ENCODE data around the gene RALB. TPM values are rescaled to one million over a fixed set of nuclear protein-coding genes. Genes with fewer than 3 reads are reported as not detected.
A peak's percentile ranks its signal among the peaks of the same experiment; 100 is the strongest.

The RALB gene
- total RNA-seq, 3 donors from 2014 or later: 36.1 to 59.8 (median 38.5) TPM

GRCh38 chr2:120336749-120337148 is 84.1 kb downstream of the RALB start:
- no peak overlapping the region for H3K4me3 ChIP-seq
- no peaks in the 10 kb centered on the region for H3K36me3 ChIP-seq
- TF ChIP-seq, protein P1, sequence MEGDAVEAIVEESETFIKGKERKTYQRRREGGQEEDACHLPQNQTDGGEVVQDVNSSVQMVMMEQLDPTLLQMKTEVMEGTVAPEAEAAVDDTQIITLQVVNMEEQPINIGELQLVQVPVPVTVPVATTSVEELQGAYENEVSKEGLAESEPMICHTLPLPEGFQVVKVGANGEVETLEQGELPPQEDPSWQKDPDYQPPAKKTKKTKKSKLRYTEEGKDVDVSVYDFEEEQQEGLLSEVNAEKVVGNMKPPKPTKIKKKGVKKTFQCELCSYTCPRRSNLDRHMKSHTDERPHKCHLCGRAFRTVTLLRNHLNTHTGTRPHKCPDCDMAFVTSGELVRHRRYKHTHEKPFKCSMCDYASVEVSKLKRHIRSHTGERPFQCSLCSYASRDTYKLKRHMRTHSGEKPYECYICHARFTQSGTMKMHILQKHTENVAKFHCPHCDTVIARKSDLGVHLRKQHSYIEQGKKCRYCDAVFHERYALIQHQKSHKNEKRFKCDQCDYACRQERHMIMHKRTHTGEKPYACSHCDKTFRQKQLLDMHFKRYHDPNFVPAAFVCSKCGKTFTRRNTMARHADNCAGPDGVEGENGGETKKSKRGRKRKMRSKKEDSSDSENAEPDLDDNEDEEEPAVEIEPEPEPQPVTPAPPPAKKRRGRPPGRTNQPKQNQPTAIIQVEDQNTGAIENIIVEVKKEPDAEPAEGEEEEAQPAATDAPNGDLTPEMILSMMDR (IDR thresholded peaks at IDR 0.05): no peak
- TF ChIP-seq POLR2AphosphoS5 (IDR thresholded peaks at IDR 0.05): no peak
- no peak for TF ChIP-seq POLR2A (IDR thresholded peaks at IDR 0.05)
- no peak for DNase-seq (ENCODE audit: low spot score in 2 of 2)
- no peaks in the 10 kb centered on the region for H3K4me1 ChIP-seq
- H3K27me3 ChIP-seq: peaks cover 0 to 5% of the 10 kb centered on the region in 2 donors
- intact Hi-C loops (cut with DNase I; ENCODE audit: low total_unique reads): no loop called here
- H3K9me3 ChIP-seq: no peaks in the 10 kb centered on the region
- H3K27ac ChIP-seq: no peak overlapping the region

GRCh38 chr2:120338015-120338414 is 85.4 kb downstream of the RALB start:
- intact Hi-C loops (cut with DNase I; ENCODE audit: low total_unique reads): no loop called here
- no peak for DNase-seq (ENCODE audit: low spot score in 2 of 2)
- H3K27me3 ChIP-seq: peaks cover 0 to 5% of the 10 kb centered on the region in 2 donors

GRCh38 chr2:120341977-120342376 is 89.3 kb downstream of the RALB start:
- Histone ChIP-seq H3K9me3 (no peaks in the 10 kb centered on the region), H3K27ac (no peak overlapping the region), H3K4me1 (peaks cover 0 to 8% of the 10 kb centered on the region in 2 donors), H3K36me3 (no peaks in the 10 kb centered on the region), H3K27me3 (peaks cover 0 to 5% of the 10 kb centered on the region in 2 donors), H3K4me3 (no peak overlapping the region)
- TF ChIP-seq, protein P1 (IDR thresholded peaks at IDR 0.05): no peak
- TF ChIP-seq POLR2A (IDR thresholded peaks at IDR 0.05) (no peak), POLR2AphosphoS5 (IDR thresholded peaks at IDR 0.05) (no peak)
- DNase-seq (ENCODE audit: low spot score in 2 of 2): no peak
- intact Hi-C loops (cut with DNase I; ENCODE audit: low total_unique reads): loop anchor here (5.0 to 10.0 kb wide), 2 partner anchors 183 to 330 kb away; no protein-coding TSS in a partner anchor

More at GRCh38 chr2:120338015-120338414, 85.4 kb downstream of the RALB start:
- TF ChIP-seq, protein P1 (IDR thresholded peaks at IDR 0.05): no peak
- no peak for TF ChIP-seq POLR2A (IDR thresholded peaks at IDR 0.05)
- TF ChIP-seq POLR2AphosphoS5 (IDR thresholded peaks at IDR 0.05): no peak
- no peaks in the 10 kb centered on the region for H3K36me3 ChIP-seq
- no peak overlapping the region for H3K4me3 ChIP-seq
- no peaks in the 10 kb centered on the region for H3K4me1 ChIP-seq
- no peak overlapping the region for H3K27ac ChIP-seq
- H3K9me3 ChIP-seq: no peaks in the 10 kb centered on the region

DNA sequence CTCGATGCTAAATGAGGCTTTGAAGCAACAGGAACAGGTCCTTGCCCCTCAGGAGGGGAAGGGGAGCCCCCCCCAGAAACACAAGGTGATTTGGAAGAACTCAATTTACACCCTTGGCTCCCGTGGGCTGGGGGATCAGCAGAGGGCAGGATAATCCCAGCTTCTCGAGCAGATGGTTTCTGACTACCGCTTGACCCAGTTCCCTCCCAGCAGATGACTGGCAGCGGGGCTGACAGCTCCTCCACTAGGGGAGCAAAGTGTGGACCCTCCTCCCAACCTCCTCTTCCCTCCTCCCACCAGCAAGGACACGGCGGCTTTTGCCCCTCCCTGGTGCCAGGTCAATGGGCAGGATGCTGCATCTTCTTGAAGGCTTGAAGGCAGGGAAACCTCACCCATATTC is 89.8 kb downstream of the RALB start:
- H3K36me3 ChIP-seq: no peaks in the 10 kb centered on the region
- no peak overlapping the region for H3K27ac ChIP-seq
- H3K4me1 ChIP-seq: peaks cover 0 to 8% of the 10 kb centered on the region in 2 donors
- no peaks in the 10 kb centered on the region for H3K9me3 ChIP-seq
- TF ChIP-seq, protein P1 (IDR thresholded peaks at IDR 0.05): no peak
- TF ChIP-seq POLR2A (IDR thresholded peaks at IDR 0.05) (no peak), POLR2AphosphoS5 (IDR thresholded peaks at IDR 0.05) (no peak)
- DNase-seq (ENCODE audit: low spot score in 2 of 2): no peak
- H3K27me3 ChIP-seq: peaks cover 0 to 5% of the 10 kb centered on the region in 2 donors
- intact Hi-C loops (cut with DNase I; ENCODE audit: low total_unique reads): loop anchor here (5.0 to 10.0 kb wide), 2 partner anchors 182 to 330 kb away; no protein-coding TSS in a partner anchor
- H3K4me3 ChIP-seq: no peak overlapping the region

GRCh38 chr2:120343100-120343432 is 90.4 kb downstream of the RALB start:
- no peak for DNase-seq (ENCODE audit: low spot score in 2 of 2)
- Histone ChIP-seq H3K27ac (peak overlapping the region; percentile 83 to 95), H3K27me3 (peaks cover 0 to 5% of the 10 kb centered on the region in 2 donors), H3K4me3 (peak overlapping the region in 2 of 3 donors; percentile 75 to 95), H3K9me3 (no peaks in the 10 kb centered on the region), H3K36me3 (no peaks in the 10 kb centered on the region), H3K4me1 (peaks cover 0 to 8% of the 10 kb centered on the region in 2 donors)
- TF ChIP-seq, protein P1 (IDR thresholded peaks at IDR 0.05): no peak
- TF ChIP-seq POLR2AphosphoS5 (IDR thresholded peaks at IDR 0.05) (no peak), POLR2A (IDR thresholded peaks at IDR 0.05) (no peak)
- intact Hi-C loops (cut with DNase I; ENCODE audit: low total_unique reads): loop anchor here (5.0 to 10.0 kb wide), 2 partner anchors 182 to 329 kb away; no protein-coding TSS in a partner anchor
